Peyer's patch (tissue), 4 donors: Measurements from ENCODE around the gene DPH7. TPM values are rescaled to one million over a fixed set of nuclear protein-coding genes. Genes with fewer than 3 reads are reported as not detected.

Experiments used
- DNase-seq, 3 donors: peaks; one replicate each; pipeline ENCODE4 v3.0.0-alpha.2; 2017 to 2019
- H3K27ac ChIP-seq, 4 donors: fragments of 200-600 bp; sonication (generic); one replicate each; pipeline ENCODE4 v1.5.1; 2016 to 2019
- H3K27me3 ChIP-seq, 2 donors: fragments of 200-600 bp; sonication (generic); one replicate each; pipeline ENCODE4 v1.5.1; 2019
- H3K36me3 ChIP-seq, 3 donors: fragments of 200-600 bp; sonication (generic); one replicate each; pipeline ENCODE4 v1.5.1; 2016 to 2019
- H3K4me1 ChIP-seq, 4 donors: fragments of 200-600 bp; sonication (generic); one replicate each; pipeline ENCODE4 v1.5.1; 2016 to 2019
- H3K4me3 ChIP-seq, 4 donors: fragments of 200-600 bp; sonication (generic); 1 replicate in 3 of 4; 2 replicates in 1 of 4; pipeline ENCODE4 v1.5.1; 2016 to 2019; ENCODE audit warnings: mild to moderate bottlenecking in 1 of 4
- H3K9me3 ChIP-seq, 4 donors: fragments of 200-600 bp; sonication (generic); one replicate each; pipeline ENCODE4 v1.5.1; 2016 to 2019; ENCODE audit warnings: mild to moderate bottlenecking in 1 of 4
- CTCF ChIP-seq, 6 experiments: fragments of 450-650 bp in 4 of 6; fragments of 200-600 bp in 2 of 6; sonication (generic) in 1 of 6; IDR thresholded peaks; one replicate each; pipeline ENCODE4 v1.5.1; 2017 to 2019; ENCODE audit warnings: antibody characterized with exemption in 6 of 6, mild to moderate bottlenecking in 3 of 6, moderate library complexity in 1 of 6
- POLR2A ChIP-seq, 2 donors: fragments of 450-650 bp; IDR thresholded peaks; one replicate each; pipeline ENCODE4 v1.5.1; 2017; ENCODE audit warnings: antibody characterized with exemption in 2 of 2, mild to moderate bottlenecking in 2 of 2, moderate library complexity in 2 of 2
- total RNA-seq, 4 donors: library from RNA; depleted of rRNA; stranded (reverse); fragments of >200 nt; gene quantifications; one replicate each; pipeline ENCODE4 v1.1.0, GENCODE V29; 2016

The DPH7 gene
- total RNA-seq, 4 donors from 2014 or later: 21.9 to 52.5 (median 44.5) TPM

DNA sequence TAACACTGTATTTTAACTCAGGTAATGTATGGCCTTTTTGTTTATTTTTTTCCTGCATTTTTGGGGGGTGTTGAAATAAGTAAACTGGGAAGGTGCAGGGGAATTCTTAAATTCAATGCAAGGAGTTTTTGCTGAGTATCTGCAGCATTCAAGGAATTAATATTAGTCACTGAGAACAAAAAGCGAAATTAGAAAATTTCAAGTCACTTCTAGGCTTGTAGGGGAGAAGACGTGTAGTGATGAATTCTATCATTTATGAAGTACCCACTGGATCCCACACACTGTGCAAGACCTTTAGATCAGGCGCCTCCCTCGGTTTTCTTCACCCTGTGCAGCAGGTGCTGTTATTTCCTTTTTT is 41.3 kb upstream of the DPH7 start:
- H3K4me3 ChIP-seq: peak overlapping the region in 3 of 4 donors; percentile 80 to 94 (median 94)
- peaks cover 0 to 38% (median 17%) of the 10 kb centered on the region in 4 donors for H3K4me1 ChIP-seq
- no peaks in the 10 kb centered on the region for H3K9me3 ChIP-seq
- peaks cover 0 to 14% (median 0%) of the 10 kb centered on the region in 3 donors for H3K36me3 ChIP-seq
- no peaks in the 10 kb centered on the region for H3K27me3 ChIP-seq
- DNase-seq: no peak
- peak overlapping the region; percentile 83 to 96 (median 89) for H3K27ac ChIP-seq
- TF ChIP-seq POLR2A (IDR thresholded peaks at IDR 0.05) (no peak), CTCF (IDR thresholded peaks at IDR 0.05) (no peak)

DNA sequence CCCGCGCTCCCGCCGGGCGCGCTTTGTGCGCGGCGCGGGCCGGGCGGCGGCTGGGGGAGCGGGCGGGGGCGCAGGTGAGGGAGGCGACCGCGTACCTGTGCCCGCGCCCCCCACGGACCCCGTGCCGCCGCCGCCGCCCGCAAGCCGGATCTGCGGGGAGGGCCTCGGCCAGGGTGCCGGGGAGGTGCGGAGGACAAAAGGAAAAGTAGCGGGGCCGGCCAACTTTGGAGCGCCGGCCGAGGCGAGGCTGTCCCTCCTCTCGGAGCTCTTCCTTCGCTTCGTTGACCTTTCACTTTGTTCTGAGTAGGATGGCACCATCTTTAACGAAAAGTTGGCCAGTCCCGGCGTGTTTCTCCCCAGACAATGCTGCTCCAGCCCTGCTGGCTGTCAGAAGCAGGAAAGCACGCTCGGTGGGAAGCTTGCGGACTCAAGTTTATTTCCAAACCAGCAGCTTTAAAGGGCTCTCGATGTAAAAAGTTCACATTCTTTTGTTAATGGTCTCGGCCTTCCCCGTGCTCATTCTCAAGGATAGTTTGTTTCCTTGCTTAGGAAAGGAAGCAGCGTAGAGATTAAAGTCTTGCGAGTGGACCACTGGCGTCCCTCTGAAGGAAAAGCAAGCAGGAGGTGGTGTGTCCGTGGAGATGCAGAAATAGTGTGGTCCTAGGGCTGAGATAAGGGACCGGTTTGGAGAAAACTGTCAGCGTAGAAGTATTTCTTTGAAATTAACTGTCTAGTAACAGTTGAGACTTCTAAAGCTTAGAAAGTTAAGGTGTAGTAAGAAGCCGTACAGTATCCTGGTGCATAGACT is 40.7 kb upstream of the DPH7 start:
- H3K27me3 ChIP-seq: no peaks in the 10 kb centered on the region
- H3K4me1 ChIP-seq: peaks cover 0 to 38% (median 17%) of the 10 kb centered on the region in 4 donors
- no peaks in the 10 kb centered on the region for H3K9me3 ChIP-seq
- peak overlapping the region; percentile 83 to 96 (median 89) for H3K27ac ChIP-seq
- DNase-seq: peak in 1 of 3 donors; percentile 69
- TF ChIP-seq CTCF (IDR thresholded peaks at IDR 0.05) (peak in 1 of 6 experiments; percentile 6), POLR2A (IDR thresholded peaks at IDR 0.05) (no peak)
- H3K4me3 ChIP-seq: peak overlapping the region; percentile 73 to 94 (median 87)
- peaks cover 0 to 20% (median 0%) of the 10 kb centered on the region in 3 donors for H3K36me3 ChIP-seq

GRCh38 chr9:137618105-137619067 is 39.7 kb upstream of the DPH7 start, which contains the start of gene EHMT1:
EHMT1 (plus strand) TSS chr9:137619005; CDS start chr9:137619029, 24 bp downstream.
- Histone ChIP-seq H3K36me3 (peaks cover 0 to 30% (median 0%) of the 10 kb centered on the region in 3 donors), H3K4me3 (peak within 1 kb of the TSS; percentile 73 to 94 (median 90)), H3K27ac (peak within 1 kb of the TSS; percentile 90 to 96 (median 93)), H3K27me3 (no peaks in the 10 kb centered on the region), H3K4me1 (peaks cover 0 to 41% (median 17%) of the 10 kb centered on the region in 4 donors), H3K9me3 (no peaks in the 10 kb centered on the region)
- peak; percentile 82 to 84 for TF ChIP-seq POLR2A (IDR thresholded peaks at IDR 0.05)
- TF ChIP-seq CTCF (IDR thresholded peaks at IDR 0.05): peak in 1 of 6 experiments; percentile 6
- peak; percentile 76 to 93 (median 92) for DNase-seq

DNA sequence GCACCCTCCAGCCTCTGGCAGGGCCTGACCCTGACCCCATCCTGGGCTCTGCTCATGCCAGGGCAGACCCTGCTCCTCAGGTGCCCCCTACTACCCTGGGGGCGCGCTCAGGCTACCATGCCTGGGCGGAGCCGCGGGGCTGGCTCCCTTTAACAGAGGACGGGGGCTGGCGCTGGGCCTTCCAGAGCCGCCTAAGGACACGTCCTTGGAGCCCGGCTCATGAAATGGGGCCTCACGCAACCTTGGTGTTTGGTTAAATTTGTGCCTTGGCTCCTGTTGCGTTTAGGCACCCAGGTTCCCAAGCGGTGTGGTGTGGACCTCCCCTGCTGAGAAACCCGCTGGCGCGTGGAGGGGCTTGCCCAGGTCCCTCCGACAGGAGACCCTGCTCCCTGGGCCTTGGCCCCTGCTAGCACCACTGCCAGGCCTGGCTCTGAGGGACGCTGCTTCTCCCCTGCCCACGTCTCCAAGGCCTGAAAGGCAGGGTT is 36.7 kb upstream of the DPH7 start:
- H3K27ac ChIP-seq: no peak overlapping the region
- no peaks in the 10 kb centered on the region for H3K27me3 ChIP-seq
- H3K4me3 ChIP-seq: no peak overlapping the region
- peaks cover 7 to 57% (median 20%) of the 10 kb centered on the region in 4 donors for H3K4me1 ChIP-seq
- TF ChIP-seq CTCF (IDR thresholded peaks at IDR 0.05) (no peak), POLR2A (IDR thresholded peaks at IDR 0.05) (no peak)
- DNase-seq: no peak
- peaks cover 0 to 33% (median 0%) of the 10 kb centered on the region in 3 donors for H3K36me3 ChIP-seq
- no peaks in the 10 kb centered on the region for H3K9me3 ChIP-seq
